GM23248 (cell line): ENCODE measurements around the gene HBZ.

Source experiments
- EZH2 ChIP-seq: fragments of 200-600 bp; sonication (generic); IDR thresholded peaks from 2 replicates; pipeline ENCODE4 v1.6.1; 2018; ENCODE audit warnings: antibody characterized with exemption, mild to moderate bottlenecking; ENCODE audit not compliant: insufficient read depth, poor library complexity, severe bottlenecking
- EZH2phosphoT487 ChIP-seq: fragments of 200-600 bp; sonication (generic); IDR thresholded peaks from 2 replicates; pipeline ENCODE4 v1.6.1; 2018; ENCODE audit warnings: antibody characterized with exemption, moderate library complexity, mild to moderate bottlenecking, low read depth; ENCODE audit not compliant: insufficient read depth

DNA sequence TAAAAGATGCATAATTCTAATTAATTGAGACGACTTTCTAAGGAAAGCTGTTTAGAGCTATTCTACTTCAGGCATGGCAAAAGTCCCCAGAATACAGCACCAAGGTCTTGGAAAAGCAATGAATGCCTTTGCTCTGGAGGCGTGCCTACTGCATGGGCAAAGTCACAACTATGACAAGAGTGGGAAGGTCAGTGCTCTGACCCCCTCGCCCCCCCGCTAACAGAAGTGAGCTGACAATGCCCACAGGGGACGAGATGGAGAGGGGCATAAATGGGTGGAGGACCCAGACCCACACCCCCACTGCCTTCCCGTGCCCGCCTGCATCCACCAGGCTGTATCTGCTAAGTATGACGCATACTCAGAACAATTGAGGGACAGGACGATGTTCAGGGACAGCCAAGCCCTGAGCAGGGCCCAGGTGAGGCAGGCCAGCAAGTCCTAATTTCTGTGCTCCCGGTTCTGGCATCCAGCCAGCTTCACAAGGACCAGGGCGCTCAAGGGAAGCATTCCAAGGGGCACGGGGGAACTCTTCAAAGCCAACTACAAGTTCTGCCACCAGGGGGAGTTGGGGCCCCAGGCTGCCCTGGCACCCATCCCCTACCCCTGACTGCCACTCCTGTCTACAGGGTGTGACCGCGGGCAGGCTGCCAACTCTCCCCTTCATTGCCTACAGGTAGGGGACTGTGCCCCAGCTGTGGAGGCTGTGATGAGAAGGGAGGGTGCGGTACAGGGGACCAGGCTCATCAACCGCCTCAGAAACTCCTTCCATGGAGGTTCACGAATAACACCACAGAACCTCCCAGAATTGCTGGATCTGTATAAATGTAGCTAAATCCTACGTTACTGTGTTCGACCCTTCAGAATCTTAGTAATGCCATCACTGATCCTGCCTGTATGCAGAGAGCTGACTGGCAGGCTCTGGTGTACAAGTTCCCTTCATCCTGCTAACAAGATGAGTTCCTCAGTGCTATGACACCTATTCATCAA is 34.8 kb upstream of the HBZ start:
- TF ChIP-seq EZH2phosphoT487 (no peak), EZH2 (no peak)
